GM23338 (cell line): ENCODE data around the gene NIPAL4. TPM values are rescaled to one million over a fixed set of nuclear protein-coding genes. Genes with fewer than 3 reads are reported as not detected.

Source experiments
- ATAC-seq: fragments of 200-7000 bp; cut with Tn5 transposase; 3 replicates; pipeline ENCODE4 v1.9.1; 2020
- DNase-seq: peaks from one replicate; pipeline ENCODE4 v3.0.0-alpha.2; 2015; ENCODE audit warnings: low spot score
- H2AFZ ChIP-seq: fragments of 200-600 bp; sonication (generic); 2 replicates; pipeline ENCODE4 v1.8.0; 2016; ENCODE audit warnings: antibody characterized with exemption, mild to moderate bottlenecking, moderate library complexity
- H3F3A ChIP-seq: fragments of 200-600 bp; sonication (generic); replicated peaks from 2 replicates; pipeline ENCODE4 v1.8.0; 2017; ENCODE audit warnings: antibody characterized with exemption, mixed run types, low read depth
- H3K27ac ChIP-seq: fragments of 200-600 bp; sonication (generic); 2 replicates; pipeline ENCODE4 v1.6.1; 2016; ENCODE audit warnings: low read depth
- H3K27me3 ChIP-seq: fragments of 200-600 bp; sonication (generic); 2 replicates; pipeline ENCODE4 v1.8.0; 2016; ENCODE audit warnings: mild to moderate bottlenecking, mixed run types, moderate library complexity; ENCODE audit not compliant: insufficient read depth
- H3K36me3 ChIP-seq: fragments of 200-600 bp; sonication (generic); 2 replicates; pipeline ENCODE4 v1.8.0; 2016; ENCODE audit warnings: mild to moderate bottlenecking; ENCODE audit not compliant: insufficient read depth
- H3K4me1 ChIP-seq: fragments of 200-600 bp; sonication (generic); 2 replicates; pipeline ENCODE4 v1.8.0; 2016; ENCODE audit warnings: mild to moderate bottlenecking, moderate library complexity; ENCODE audit not compliant: insufficient read depth
- H3K4me2 ChIP-seq: fragments of 200-600 bp; sonication (generic); 2 replicates; pipeline ENCODE4 v1.7.1; 2017; ENCODE audit warnings: mixed run types
- H3K4me3 ChIP-seq: fragments of 200-600 bp; sonication (generic); 2 replicates; pipeline ENCODE4 v1.6.1; 2016; ENCODE audit warnings: mixed run types
- H3K79me2 ChIP-seq: fragments of 200-600 bp; sonication (generic); replicated peaks from 2 replicates; pipeline ENCODE4 v1.8.0; 2017; ENCODE audit warnings: mild to moderate bottlenecking; ENCODE audit not compliant: insufficient read depth
- H3K9me2 ChIP-seq: fragments of 200-600 bp; sonication (generic); 2 replicates; pipeline ENCODE4 v1.8.0; 2017; ENCODE audit not compliant: insufficient read depth
- H4K20me1 ChIP-seq: fragments of 200-600 bp; sonication (generic); replicated peaks from 2 replicates; pipeline ENCODE4 v1.8.0; 2017; ENCODE audit warnings: mild to moderate bottlenecking; ENCODE audit not compliant: insufficient read depth
- H3K27ac Mint-ChIP-seq: 2 replicates; pipeline ENCODE4 v1.8.0; 2020; ENCODE audit warnings: inconsistent platforms, mild to moderate bottlenecking, moderate library complexity, mixed read lengths
- H3K27me3 Mint-ChIP-seq: 3 replicates; pipeline ENCODE4 v1.8.0; 2022; ENCODE audit warnings: low read depth, mild to moderate bottlenecking, moderate library complexity, mixed read lengths, inconsistent platforms; ENCODE audit not compliant: insufficient read depth, poor library complexity
- H3K36me3 Mint-ChIP-seq: 3 replicates; pipeline ENCODE4 v1.8.0; 2021; ENCODE audit warnings: low read depth, mild to moderate bottlenecking, inconsistent platforms, moderate library complexity, mixed read lengths
- H3K4me1 Mint-ChIP-seq: 3 replicates; pipeline ENCODE4 v1.8.0; 2020; ENCODE audit warnings: mild to moderate bottlenecking, inconsistent platforms, mixed read lengths
- H3K4me3 Mint-ChIP-seq: 3 replicates; pipeline ENCODE4 v1.8.0; 2021; ENCODE audit warnings: moderate library complexity, mild to moderate bottlenecking, inconsistent platforms, mixed read lengths
- H3K9me3 Mint-ChIP-seq: 3 replicates; pipeline ENCODE4 v1.8.0; 2020; ENCODE audit warnings: moderate library complexity, mild to moderate bottlenecking, inconsistent platforms, mixed read lengths
- CREB1 ChIP-seq: fragments of 250-450 bp; sonication (Bioruptor Pico); IDR thresholded peaks from 2 replicates; pipeline ENCODE4 v1.5.0; 2020; ENCODE audit warnings: low read depth, mild to moderate bottlenecking, moderate library complexity
- POLR2AphosphoS5 ChIP-seq: IDR thresholded peaks from 2 replicates; pipeline ENCODE4 v1.6.1; 2016; ENCODE audit warnings: antibody characterized with exemption, low read depth
- STAT1 ChIP-seq: IDR thresholded peaks from one replicate; pipeline ENCODE4 v1.6.1; 2016; ENCODE audit warnings: antibody characterized with exemption; ENCODE audit not compliant: unreplicated experiment
- polyA plus RNA-seq: library from polyadenylated mRNA; unstranded; fragments of >200 nt; fragmentation: Nextera tagmentation; extraction: Ambion mirVana; gene quantifications from 2 replicates; pipeline ENCODE4 v1.2.1, GENCODE V29; 2016
- total RNA-seq: library from RNA; depleted of rRNA; stranded (reverse); fragments of >200 nt; shearing (Covaris generic); gene quantifications from 2 replicates; pipeline ENCODE4 v1.2.3, GENCODE V29; 2014
- TF ChIP-seq, protein P1 (sequence below): fragments of 250-450 bp; sonication (Bioruptor Pico); IDR thresholded peaks from 2 replicates; pipeline ENCODE4 v1.5.0; 2020; ENCODE audit warnings: mild to moderate bottlenecking, moderate library complexity
- TF ChIP-seq, protein P2 (sequence below), 2 experiments: fragments of 200-600 bp in 1 of 2; sonication (generic) in 1 of 2; conservative IDR thresholded peaks; 2 replicates each; pipeline versions ENCODE4 v1.5.1 to v1.6.1; 2016 to 2017; ENCODE audit warnings: antibody characterized with exemption in 2 of 2, low read depth in 2 of 2, mild to moderate bottlenecking in 2 of 2, moderate library complexity in 1 of 2
- TF ChIP-seq, protein P3 (sequence below): IDR thresholded peaks from 2 replicates; pipeline ENCODE4 v1.6.1; 2016; ENCODE audit warnings: antibody characterized with exemption

The NIPAL4 gene
- total and polyA plus RNA-seq, 2 experiments from 2014 or later: 0.21 TPM; not detected in 1

GRCh38 chr5:157457391-157457790, 2.6 kb upstream of the NIPAL4 start (continued):
- TF ChIP-seq, protein P1, sequence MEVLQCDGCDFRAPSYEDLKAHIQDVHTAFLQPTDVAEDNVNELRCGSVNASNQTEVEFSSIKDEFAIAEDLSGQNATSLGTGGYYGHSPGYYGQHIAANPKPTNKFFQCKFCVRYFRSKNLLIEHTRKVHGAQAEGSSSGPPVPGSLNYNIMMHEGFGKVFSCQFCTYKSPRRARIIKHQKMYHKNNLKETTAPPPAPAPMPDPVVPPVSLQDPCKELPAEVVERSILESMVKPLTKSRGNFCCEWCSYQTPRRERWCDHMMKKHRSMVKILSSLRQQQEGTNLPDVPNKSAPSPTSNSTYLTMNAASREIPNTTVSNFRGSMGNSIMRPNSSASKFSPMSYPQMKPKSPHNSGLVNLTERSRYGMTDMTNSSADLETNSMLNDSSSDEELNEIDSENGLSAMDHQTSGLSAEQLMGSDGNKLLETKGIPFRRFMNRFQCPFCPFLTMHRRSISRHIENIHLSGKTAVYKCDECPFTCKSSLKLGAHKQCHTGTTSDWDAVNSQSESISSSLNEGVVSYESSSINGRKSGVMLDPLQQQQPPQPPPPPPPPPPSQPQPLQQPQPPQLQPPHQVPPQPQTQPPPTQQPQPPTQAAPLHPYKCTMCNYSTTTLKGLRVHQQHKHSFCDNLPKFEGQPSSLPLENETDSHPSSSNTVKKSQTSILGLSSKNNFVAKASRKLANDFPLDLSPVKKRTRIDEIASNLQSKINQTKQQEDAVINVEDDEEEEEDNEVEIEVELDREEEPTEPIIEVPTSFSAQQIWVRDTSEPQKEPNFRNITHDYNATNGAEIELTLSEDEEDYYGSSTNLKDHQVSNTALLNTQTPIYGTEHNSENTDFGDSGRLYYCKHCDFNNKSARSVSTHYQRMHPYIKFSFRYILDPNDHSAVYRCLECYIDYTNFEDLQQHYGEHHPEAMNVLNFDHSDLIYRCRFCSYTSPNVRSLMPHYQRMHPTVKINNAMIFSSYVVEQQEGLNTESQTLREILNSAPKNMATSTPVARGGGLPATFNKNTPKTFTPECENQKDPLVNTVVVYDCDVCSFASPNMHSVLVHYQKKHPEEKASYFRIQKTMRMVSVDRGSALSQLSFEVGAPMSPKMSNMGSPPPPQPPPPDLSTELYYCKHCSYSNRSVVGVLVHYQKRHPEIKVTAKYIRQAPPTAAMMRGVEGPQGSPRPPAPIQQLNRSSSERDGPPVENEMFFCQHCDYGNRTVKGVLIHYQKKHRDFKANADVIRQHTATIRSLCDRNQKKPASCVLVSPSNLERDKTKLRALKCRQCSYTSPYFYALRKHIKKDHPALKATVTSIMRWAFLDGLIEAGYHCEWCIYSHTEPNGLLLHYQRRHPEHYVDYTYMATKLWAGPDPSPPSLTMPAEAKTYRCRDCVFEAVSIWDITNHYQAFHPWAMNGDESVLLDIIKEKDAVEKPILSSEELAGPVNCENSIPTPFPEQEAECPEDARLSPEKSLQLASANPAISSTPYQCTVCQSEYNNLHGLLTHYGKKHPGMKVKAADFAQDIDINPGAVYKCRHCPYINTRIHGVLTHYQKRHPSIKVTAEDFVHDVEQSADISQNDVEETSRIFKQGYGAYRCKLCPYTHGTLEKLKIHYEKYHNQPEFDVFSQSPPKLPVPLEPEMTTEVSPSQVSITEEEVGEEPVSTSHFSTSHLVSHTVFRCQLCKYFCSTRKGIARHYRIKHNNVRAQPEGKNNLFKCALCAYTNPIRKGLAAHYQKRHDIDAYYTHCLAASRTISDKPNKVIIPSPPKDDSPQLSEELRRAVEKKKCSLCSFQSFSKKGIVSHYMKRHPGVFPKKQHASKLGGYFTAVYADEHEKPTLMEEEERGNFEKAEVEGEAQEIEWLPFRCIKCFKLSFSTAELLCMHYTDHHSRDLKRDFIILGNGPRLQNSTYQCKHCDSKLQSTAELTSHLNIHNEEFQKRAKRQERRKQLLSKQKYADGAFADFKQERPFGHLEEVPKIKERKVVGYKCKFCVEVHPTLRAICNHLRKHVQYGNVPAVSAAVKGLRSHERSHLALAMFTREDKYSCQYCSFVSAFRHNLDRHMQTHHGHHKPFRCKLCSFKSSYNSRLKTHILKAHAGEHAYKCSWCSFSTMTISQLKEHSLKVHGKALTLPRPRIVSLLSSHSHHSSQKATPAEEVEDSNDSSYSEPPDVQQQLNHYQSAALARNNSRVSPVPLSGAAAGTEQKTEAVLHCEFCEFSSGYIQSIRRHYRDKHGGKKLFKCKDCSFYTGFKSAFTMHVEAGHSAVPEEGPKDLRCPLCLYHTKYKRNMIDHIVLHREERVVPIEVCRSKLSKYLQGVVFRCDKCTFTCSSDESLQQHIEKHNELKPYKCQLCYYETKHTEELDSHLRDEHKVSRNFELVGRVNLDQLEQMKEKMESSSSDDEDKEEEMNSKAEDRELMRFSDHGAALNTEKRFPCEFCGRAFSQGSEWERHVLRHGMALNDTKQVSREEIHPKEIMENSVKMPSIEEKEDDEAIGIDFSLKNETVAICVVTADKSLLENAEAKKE (CRISPR knock-in tag): no peak
- TF ChIP-seq, protein P2, sequence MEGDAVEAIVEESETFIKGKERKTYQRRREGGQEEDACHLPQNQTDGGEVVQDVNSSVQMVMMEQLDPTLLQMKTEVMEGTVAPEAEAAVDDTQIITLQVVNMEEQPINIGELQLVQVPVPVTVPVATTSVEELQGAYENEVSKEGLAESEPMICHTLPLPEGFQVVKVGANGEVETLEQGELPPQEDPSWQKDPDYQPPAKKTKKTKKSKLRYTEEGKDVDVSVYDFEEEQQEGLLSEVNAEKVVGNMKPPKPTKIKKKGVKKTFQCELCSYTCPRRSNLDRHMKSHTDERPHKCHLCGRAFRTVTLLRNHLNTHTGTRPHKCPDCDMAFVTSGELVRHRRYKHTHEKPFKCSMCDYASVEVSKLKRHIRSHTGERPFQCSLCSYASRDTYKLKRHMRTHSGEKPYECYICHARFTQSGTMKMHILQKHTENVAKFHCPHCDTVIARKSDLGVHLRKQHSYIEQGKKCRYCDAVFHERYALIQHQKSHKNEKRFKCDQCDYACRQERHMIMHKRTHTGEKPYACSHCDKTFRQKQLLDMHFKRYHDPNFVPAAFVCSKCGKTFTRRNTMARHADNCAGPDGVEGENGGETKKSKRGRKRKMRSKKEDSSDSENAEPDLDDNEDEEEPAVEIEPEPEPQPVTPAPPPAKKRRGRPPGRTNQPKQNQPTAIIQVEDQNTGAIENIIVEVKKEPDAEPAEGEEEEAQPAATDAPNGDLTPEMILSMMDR (conservative IDR thresholded peaks at IDR 0.05; ENCODE audit: low read depth in 2 of 2): no peak
- no peak for TF ChIP-seq STAT1

DNA sequence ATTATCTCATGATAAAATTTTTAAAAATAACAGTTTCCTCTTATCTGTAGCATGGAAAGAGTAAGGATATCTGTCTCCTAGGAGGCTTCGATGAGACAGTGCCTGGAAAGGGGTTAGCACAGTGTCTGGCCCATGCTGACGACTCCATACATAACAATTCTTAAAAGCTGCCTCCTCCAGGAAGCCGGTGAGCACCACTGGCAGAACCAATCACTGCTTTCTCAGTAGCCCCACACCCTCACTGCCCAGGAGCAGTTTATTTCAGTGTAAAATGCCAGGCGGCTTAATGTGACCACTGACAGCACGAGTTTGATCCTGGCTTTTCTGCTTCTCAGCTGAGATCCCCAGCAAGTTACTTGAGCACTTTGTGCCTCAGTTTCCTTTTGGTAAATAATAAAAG, 1.2 kb upstream of the NIPAL4 start:
- Histone ChIP-seq H3K9me2 (no peaks in the 10 kb centered on the region), H3K27me3 (peaks cover 48% of the 10 kb centered on the region), H3K36me3 (no peaks in the 10 kb centered on the region), H3K4me2 (peak overlapping the region; percentile 88), H3F3A (no peaks in the 10 kb centered on the region), H4K20me1 (no peaks in the 10 kb centered on the region), H3K4me3 (no peak overlapping the region), H2AFZ (no peak overlapping the region), H3K79me2 (no peaks in the 10 kb centered on the region), H3K4me1 (peaks cover 17% of the 10 kb centered on the region), H3K27ac (no peak overlapping the region)
- Mint-ChIP-seq H3K4me1 (peaks cover 20% of the 10 kb centered on the region), H3K36me3 (no peaks in the 10 kb centered on the region), H3K27ac (no peak overlapping the region), H3K4me3 (peak overlapping the region; percentile 77; the same call in 2 of the 3 replicates), H3K9me3 (no peaks in the 10 kb centered on the region), H3K27me3 (peaks cover 23% of the 10 kb centered on the region)
- ATAC-seq (peak; percentile 30), DNase-seq (peak; percentile 27)
- TF ChIP-seq POLR2AphosphoS5: no peak
- TF ChIP-seq, protein P3, sequence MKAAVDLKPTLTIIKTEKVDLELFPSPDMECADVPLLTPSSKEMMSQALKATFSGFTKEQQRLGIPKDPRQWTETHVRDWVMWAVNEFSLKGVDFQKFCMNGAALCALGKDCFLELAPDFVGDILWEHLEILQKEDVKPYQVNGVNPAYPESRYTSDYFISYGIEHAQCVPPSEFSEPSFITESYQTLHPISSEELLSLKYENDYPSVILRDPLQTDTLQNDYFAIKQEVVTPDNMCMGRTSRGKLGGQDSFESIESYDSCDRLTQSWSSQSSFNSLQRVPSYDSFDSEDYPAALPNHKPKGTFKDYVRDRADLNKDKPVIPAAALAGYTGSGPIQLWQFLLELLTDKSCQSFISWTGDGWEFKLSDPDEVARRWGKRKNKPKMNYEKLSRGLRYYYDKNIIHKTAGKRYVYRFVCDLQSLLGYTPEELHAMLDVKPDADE: no peak
- no peak for TF ChIP-seq CREB1 (CRISPR knock-in tag)
- TF ChIP-seq, protein P1 (CRISPR knock-in tag): no peak
